H1 (cell line): ENCODE data around the gene SPIB.
A peak's percentile ranks its signal among the peaks of the same experiment; 100 is the strongest.

Source experiments
- CREB1 ChIP-seq: IDR thresholded peaks from 2 replicates; pipeline ENCODE4 v1.6.1; 2012; ENCODE audit warnings: inconsistent platforms
- SUZ12 ChIP-seq: fragments of 200-600 bp; sonication (generic); IDR thresholded peaks from 2 replicates; pipeline ENCODE4 v1.6.1; 2012; ENCODE audit warnings: mild to moderate bottlenecking, inconsistent platforms, low read length, moderate library complexity, mixed read lengths
- TF ChIP-seq, protein P1 (sequence below), 3 experiments: IDR thresholded peaks; 1 replicate in 2 of 3; 2 replicates in 1 of 3; pipeline versions ENCODE4 v1.5.1 to v1.6.1; 2011; ENCODE audit warnings: low read length in 3 of 3, mild to moderate bottlenecking in 3 of 3, inconsistent platforms in 2 of 3, low read depth in 1 of 3, moderate library complexity in 1 of 3; ENCODE audit not compliant: insufficient read depth in 1 of 3; ENCODE audit errors: control extremely low read depth in 1 of 3

DNA sequence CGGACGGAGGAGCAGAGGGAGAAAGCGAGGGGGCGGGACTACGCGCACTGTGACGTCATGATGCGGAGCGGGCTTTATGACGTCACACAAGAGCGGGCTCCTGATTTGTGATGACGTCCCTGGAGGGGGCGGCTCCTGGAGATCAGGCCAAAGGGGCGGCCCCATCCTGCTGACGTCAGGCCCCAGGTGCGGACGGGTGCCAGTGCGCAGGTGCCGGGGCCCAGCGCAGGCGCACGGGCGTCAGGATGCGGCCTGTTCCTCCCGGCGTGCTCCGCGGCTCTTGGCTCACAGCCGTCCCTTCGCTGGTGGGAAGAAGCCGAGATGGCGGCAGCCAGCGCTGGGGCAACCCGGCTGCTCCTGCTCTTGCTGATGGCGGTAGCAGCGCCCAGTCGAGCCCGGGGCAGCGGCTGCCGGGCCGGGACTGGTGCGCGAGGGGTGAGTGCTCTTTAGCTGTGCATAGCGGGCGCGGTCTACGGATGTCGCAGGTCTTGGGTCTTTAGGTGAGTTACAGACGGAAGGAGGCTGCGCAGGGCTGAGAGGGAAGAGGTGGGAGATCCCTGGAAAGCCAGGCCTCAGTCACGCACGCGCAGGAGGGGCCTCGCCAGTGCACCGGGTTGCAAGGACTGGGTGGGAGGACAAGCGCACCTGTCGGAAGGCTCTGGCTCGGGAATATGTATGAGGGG is 57.6 kb downstream of the SPIB start, which contains the start of the genes EMC10 and GARIN5A:
- TF ChIP-seq SUZ12 (no peak), CREB1 (peak; percentile 100)
- TF ChIP-seq, protein P1, sequence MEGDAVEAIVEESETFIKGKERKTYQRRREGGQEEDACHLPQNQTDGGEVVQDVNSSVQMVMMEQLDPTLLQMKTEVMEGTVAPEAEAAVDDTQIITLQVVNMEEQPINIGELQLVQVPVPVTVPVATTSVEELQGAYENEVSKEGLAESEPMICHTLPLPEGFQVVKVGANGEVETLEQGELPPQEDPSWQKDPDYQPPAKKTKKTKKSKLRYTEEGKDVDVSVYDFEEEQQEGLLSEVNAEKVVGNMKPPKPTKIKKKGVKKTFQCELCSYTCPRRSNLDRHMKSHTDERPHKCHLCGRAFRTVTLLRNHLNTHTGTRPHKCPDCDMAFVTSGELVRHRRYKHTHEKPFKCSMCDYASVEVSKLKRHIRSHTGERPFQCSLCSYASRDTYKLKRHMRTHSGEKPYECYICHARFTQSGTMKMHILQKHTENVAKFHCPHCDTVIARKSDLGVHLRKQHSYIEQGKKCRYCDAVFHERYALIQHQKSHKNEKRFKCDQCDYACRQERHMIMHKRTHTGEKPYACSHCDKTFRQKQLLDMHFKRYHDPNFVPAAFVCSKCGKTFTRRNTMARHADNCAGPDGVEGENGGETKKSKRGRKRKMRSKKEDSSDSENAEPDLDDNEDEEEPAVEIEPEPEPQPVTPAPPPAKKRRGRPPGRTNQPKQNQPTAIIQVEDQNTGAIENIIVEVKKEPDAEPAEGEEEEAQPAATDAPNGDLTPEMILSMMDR (IDR thresholded peaks at IDR 0.05; ENCODE audit: control extremely low read depth in 1 of 3, insufficient read depth in 1 of 3, low read depth in 1 of 3, low read length in 3 of 3), result peak in 1 of 3 experiments; percentile 5; a peak in 1 of 4 replicates
